ENCODE results near the gene TMPRSS9.

DNA sequence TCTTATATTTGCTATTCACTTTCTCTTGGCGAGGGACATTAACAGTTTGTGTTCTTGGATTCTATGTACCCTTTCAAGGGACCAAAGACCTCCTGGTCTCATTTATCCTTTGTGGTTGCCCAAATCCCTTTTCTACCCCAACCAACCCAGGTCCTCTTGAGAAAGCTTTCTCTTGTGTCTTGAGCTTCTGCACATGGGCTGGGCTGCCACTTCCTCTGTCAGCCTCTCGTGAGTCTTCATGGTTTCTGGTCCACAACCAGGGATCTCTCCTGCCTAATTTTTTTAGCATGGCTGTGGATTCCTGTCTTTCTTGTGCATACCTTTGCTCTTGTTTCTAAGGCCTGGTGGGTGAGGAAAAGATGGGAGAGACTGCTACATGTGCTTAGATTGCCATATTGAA, 52.4 kb downstream of the TMPRSS9 start:
- TF ChIP-seq, protein P1, sequence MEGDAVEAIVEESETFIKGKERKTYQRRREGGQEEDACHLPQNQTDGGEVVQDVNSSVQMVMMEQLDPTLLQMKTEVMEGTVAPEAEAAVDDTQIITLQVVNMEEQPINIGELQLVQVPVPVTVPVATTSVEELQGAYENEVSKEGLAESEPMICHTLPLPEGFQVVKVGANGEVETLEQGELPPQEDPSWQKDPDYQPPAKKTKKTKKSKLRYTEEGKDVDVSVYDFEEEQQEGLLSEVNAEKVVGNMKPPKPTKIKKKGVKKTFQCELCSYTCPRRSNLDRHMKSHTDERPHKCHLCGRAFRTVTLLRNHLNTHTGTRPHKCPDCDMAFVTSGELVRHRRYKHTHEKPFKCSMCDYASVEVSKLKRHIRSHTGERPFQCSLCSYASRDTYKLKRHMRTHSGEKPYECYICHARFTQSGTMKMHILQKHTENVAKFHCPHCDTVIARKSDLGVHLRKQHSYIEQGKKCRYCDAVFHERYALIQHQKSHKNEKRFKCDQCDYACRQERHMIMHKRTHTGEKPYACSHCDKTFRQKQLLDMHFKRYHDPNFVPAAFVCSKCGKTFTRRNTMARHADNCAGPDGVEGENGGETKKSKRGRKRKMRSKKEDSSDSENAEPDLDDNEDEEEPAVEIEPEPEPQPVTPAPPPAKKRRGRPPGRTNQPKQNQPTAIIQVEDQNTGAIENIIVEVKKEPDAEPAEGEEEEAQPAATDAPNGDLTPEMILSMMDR (IDR thresholded peaks at IDR 0.05; ENCODE audit: low read depth, low read length) = no peak
- TF ChIP-seq EZH2phosphoT487 (IDR thresholded peaks at IDR 0.05; ENCODE audit: low read depth) = no peak

Measured in OCI-LY3 (cell line).